Measurements from ENCODE around the gene HAP1.

DNA sequence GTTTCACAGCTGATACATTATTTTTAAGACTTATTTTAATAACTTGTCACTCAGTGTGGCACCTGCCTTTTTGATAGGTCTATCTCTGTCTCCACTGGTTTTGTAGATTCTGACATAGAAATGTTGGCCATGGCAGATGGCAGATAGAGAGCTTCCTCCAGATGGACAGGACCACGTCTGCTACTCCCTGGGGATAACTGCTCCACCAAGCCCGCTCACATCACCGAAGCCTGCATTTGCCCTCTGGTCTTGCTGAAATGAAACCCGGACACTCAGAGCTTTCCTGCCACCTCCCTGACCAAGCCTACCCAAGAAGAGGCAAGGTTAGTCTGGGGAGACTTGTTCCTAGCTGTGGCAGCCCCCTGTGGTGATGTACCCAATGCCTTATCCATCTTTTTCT lies 16.4 kb upstream of the HAP1 start:
- TF ChIP-seq CTCF (IDR thresholded peaks at IDR 0.05; ENCODE audit: low read depth, low read length, missing input control) = no peak
- no peak for TF ChIP-seq RAD21 (IDR thresholded peaks at IDR 0.05)
- no peak for TF ChIP-seq ATF3 (IDR thresholded peaks at IDR 0.05)
- no peak for TF ChIP-seq JUND (IDR thresholded peaks at IDR 0.05)
- no peak for TF ChIP-seq YY1 (IDR thresholded peaks at IDR 0.05)
- no peak for TF ChIP-seq REST (IDR thresholded peaks at IDR 0.05)
- no peak for TF ChIP-seq FOXA1 (IDR thresholded peaks at IDR 0.05)
- no peak for TF ChIP-seq EGR1 (IDR thresholded peaks at IDR 0.05; ENCODE audit: low read depth in 2 of 2)
- TF ChIP-seq GABPA (IDR thresholded peaks at IDR 0.05 in 1 of 2, conservative IDR thresholded peaks at IDR 0.05 in 1 of 2) = no peak
- no peak for TF ChIP-seq TAF1 (conservative IDR thresholded peaks at IDR 0.05)
- TF ChIP-seq, protein P1, sequence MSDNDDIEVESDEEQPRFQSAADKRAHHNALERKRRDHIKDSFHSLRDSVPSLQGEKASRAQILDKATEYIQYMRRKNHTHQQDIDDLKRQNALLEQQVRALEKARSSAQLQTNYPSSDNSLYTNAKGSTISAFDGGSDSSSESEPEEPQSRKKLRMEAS (IDR thresholded peaks at IDR 0.05) = no peak
- TF ChIP-seq FOXA2 (IDR thresholded peaks at IDR 0.05) = no peak
- TF ChIP-seq SP1 (IDR thresholded peaks at IDR 0.05) = no peak
- TF ChIP-seq RXRA (IDR thresholded peaks at IDR 0.05) = no peak

All from liver (tissue), 3 donors.